GM18498 (cell line): Measurements from ENCODE around the gene CIB1.

Source experiments
- ATAC-seq: cut with Tn5 transposase; IDR thresholded peaks from one replicate; pipeline ENCODE4 v1.9.1; 2021; ENCODE audit warnings: mild to moderate bottlenecking, moderate library complexity; ENCODE audit not compliant: unreplicated experiment

CIB1 gene

GRCh38 chr15:90241343-90242192 lies 7.8 kb upstream of the CIB1 start:
- ATAC-seq, result no peak

GRCh38 chr15:90240856-90241255 lies 7.1 kb upstream of the CIB1 start:
- ATAC-seq, result no peak

- no peak for ATAC-seq
Observed at GRCh38 chr15:90239371-90239770, 5.6 kb upstream of the CIB1 start.

- no peak for ATAC-seq
Observed at GRCh38 chr15:90234096-90234988, 601 bp upstream of the CIB1 start, which contains the start of gene GDPGP1. TSS of gene GDPGP1 (plus strand) at chr15:90234209. CDS start at chr15:90240909, 6,700 bp downstream.

GRCh38 chr15:90232941-90233386 lies 777 bp downstream of the CIB1 start:
- ATAC-seq, result no peak

GRCh38 chr15:90232196-90232595 lies 1.5 kb downstream of the CIB1 start:
- no peak for ATAC-seq

GRCh38 chr15:90231028-90232017 lies 2.4 kb downstream of the CIB1 start:
- ATAC-seq, result peak; percentile 18

GRCh38 chr15:90230610-90231009 lies 3.1 kb downstream of the CIB1 start:
- ATAC-seq, result no peak

GRCh38 chr15:90230071-90230494 lies 3.7 kb downstream of the CIB1 start:
- no peak for ATAC-seq

- no peak for ATAC-seq
Observed at GRCh38 chr15:90228960-90229359, 4.8 kb downstream of the CIB1 start.

GRCh38 chr15:90227816-90228772 lies 5.6 kb downstream of the CIB1 start:
- no peak for ATAC-seq

GRCh38 chr15:90227336-90227735 lies 6.4 kb downstream of the CIB1 start:
- no peak for ATAC-seq

GRCh38 chr15:90225504-90226234 lies 8.1 kb downstream of the CIB1 start:
- no peak for ATAC-seq

- ATAC-seq, result no peak
Observed at GRCh38 chr15:90225047-90225446, 8.7 kb downstream of the CIB1 start.

- no peak for ATAC-seq
Observed at GRCh38 chr15:90223441-90224165, 10.1 kb downstream of the CIB1 start.

GRCh38 chr15:90222547-90222946 lies 11.2 kb downstream of the CIB1 start:
- ATAC-seq, result no peak

GRCh38 chr15:90221246-90221900 lies 12.4 kb downstream of the CIB1 start:
- no peak for ATAC-seq
